Keratinocyte (primary cell): ENCODE results near the gene CCDC34.

ENCODE experiments used
- CTCF ChIP-seq, 3 experiments: IDR thresholded peaks in 1 of 3; conservative IDR thresholded peaks in 1 of 3; optimal IDR thresholded peaks in 1 of 3; 2 replicates in 2 of 3; 3 replicates in 1 of 3; pipeline versions ENCODE3 to v1.5.1; 2011; ENCODE audit warnings: low read length in 3 of 3, mild to moderate bottlenecking in 3 of 3, moderate library complexity in 2 of 3, control low read depth in 1 of 3, inconsistent platforms in 1 of 3; ENCODE audit not compliant: insufficient read depth in 2 of 3; ENCODE audit errors: extremely low read depth in 1 of 3
- EZH2 ChIP-seq: IDR thresholded peaks from one replicate; pipeline ENCODE4 v1.6.1; 2012; ENCODE audit warnings: inconsistent platforms, mild to moderate bottlenecking, low read length, moderate library complexity

- TF ChIP-seq EZH2 (no peak), CTCF (optimal IDR thresholded peaks at IDR 0.05 in 1 of 3, IDR thresholded peaks at IDR 0.05 in 1 of 3, conservative IDR thresholded peaks at IDR 0.05 in 1 of 3; ENCODE audit: extremely low read depth in 1 of 3, insufficient read depth in 2 of 3, low read length in 3 of 3) (no peak)
Measured at GRCh38 chr11:27401833-27402316, 38.9 kb upstream of the CCDC34 start.
